Frontal cortex (tissue), 4 donors: ENCODE results near the gene TOMM20. TPM values are rescaled to one million over a fixed set of nuclear protein-coding genes. Genes with fewer than 3 reads are reported as not detected.
A peak's percentile ranks its signal among the peaks of the same experiment; 100 is the strongest.
"Not testable (repeated sequence)": the region's sequence is repeated elsewhere in the genome, so short reads cannot be mapped to it uniquely, and the experiment has no call there.

ENCODE experiments used
- DNase-seq, 2 donors: peaks; one replicate each; pipeline ENCODE4 v3.0.0; 2012; ENCODE audit warnings: low spot score in 2 of 2
- FAIRE-seq: peaks from 2 replicates; lab custom pipeline; 2012; peaks lifted over from hg19 to GRCh38; lab: Jason Lieb, UNC
- total RNA-seq: library from RNA; depleted of rRNA; stranded (reverse); fragments of >200 nt; gene quantifications from one replicate; pipeline ENCODE4 v1.2.3, GENCODE V29; 2014
- donor health status: control.
- donor health status: control.
- donor health status: control.

TOMM20 gene
- total RNA-seq, 1 donor from 2014 or later, result 205 TPM

GRCh38 chr1:235087906-235088305 lies 40.7 kb downstream of the TOMM20 start:
- no peak for DNase-seq
- FAIRE-seq, result no peak

GRCh38 chr1:235085411-235086117 lies 43.1 kb downstream of the TOMM20 start:
- not testable (repeated sequence) for FAIRE-seq

GRCh38 chr1:235080788-235081187 lies 47.8 kb downstream of the TOMM20 start:
- FAIRE-seq, DNase-seq: not testable (repeated sequence)

More at GRCh38 chr1:235085411-235086117, 43.1 kb downstream of the TOMM20 start:
- not testable (repeated sequence) for DNase-seq

- not testable (repeated sequence) for FAIRE-seq, DNase-seq
These were observed 48.4 kb downstream of the TOMM20 start for GRCh38 chr1:235080297-235080657.

- no peak for FAIRE-seq
- no peak for DNase-seq
These were observed 49.0 kb downstream of the TOMM20 start for GRCh38 chr1:235079443-235080296.

- DNase-seq (no peak), FAIRE-seq (no peak)
These were observed 49.9 kb downstream of the TOMM20 start for GRCh38 chr1:235078480-235079381.

GRCh38 chr1:235077571-235078479 lies 50.8 kb downstream of the TOMM20 start:
- FAIRE-seq, result no peak
- no peak for DNase-seq

- no peak for FAIRE-seq
- no peak for DNase-seq
These were observed 51.5 kb downstream of the TOMM20 start for GRCh38 chr1:235077163-235077540.

- FAIRE-seq, result no peak
- DNase-seq, result no peak
These were observed 52.0 kb downstream of the TOMM20 start for GRCh38 chr1:235076504-235077162.

GRCh38 chr1:235075777-235076308 lies 52.8 kb downstream of the TOMM20 start:
- DNase-seq, result no peak
- FAIRE-seq, result no peak

- FAIRE-seq (no peak), DNase-seq (peak in 1 of 2 donors; percentile 60)
These were observed 53.4 kb downstream of the TOMM20 start for GRCh38 chr1:235075048-235075776.

- DNase-seq (no peak), FAIRE-seq (no peak)
These were observed 54.1 kb downstream of the TOMM20 start for GRCh38 chr1:235074523-235075047.

- DNase-seq (no peak), FAIRE-seq (no peak)
These were observed 54.6 kb downstream of the TOMM20 start for GRCh38 chr1:235073968-235074522.

GRCh38 chr1:235073331-235073967 lies 55.2 kb downstream of the TOMM20 start:
- DNase-seq (no peak), FAIRE-seq (no peak)

- FAIRE-seq, DNase-seq: not testable (repeated sequence)
These were observed 56.1 kb downstream of the TOMM20 start for GRCh38 chr1:235072577-235072976.

- DNase-seq (no peak), FAIRE-seq (no peak)
These were observed 56.5 kb downstream of the TOMM20 start for GRCh38 chr1:235072096-235072495.

GRCh38 chr1:235070819-235071218 lies 57.8 kb downstream of the TOMM20 start:
- DNase-seq (no peak), FAIRE-seq (no peak)
